GM12878 (cell line): ENCODE measurements around the gene SNRNP200. TPM values are rescaled to one million over a fixed set of nuclear protein-coding genes. Genes with fewer than 3 reads are reported as not detected.

ENCODE experiments used
- ATAC-seq: fragments of 200-7000 bp; cut with Tn5 transposase; 3 replicates; pipeline ENCODE4 v1.9.1; 2020; ENCODE audit warnings: mild to moderate bottlenecking, moderate library complexity
- BruUV-seq: library from RNA; stranded (reverse); fragments of 400-500 nt; replicated peaks from 2 replicates; lab custom pipeline; 2021; lab: Mats Ljungman, UMichigan
- CTCF ChIA-PET: fragments of 300-600 bp; sonication (Branson Sonifier 250); formaldehyde crosslinking; extraction: SDS; loops from one replicate; lab custom pipeline; 2021; ENCODE audit warnings: inconsistent platforms; lab: Yijun Ruan, JAX
- POLR2A ChIA-PET: fragments of 350-600 bp; formaldehyde crosslinking; extraction: SDS; loops from one replicate; lab custom pipeline; 2021; ENCODE audit warnings: inconsistent platforms; lab: Charles Lee
- RAD21 ChIA-PET: fragments of 300-600 bp; sonication (Branson Sonifier 250); formaldehyde crosslinking; loops from one replicate; lab custom pipeline; 2023; ENCODE audit warnings: antibody characterized with exemption; ENCODE audit not compliant: unreplicated experiment; lab: Charles Lee
- SMC1A ChIA-PET: fragments of 300-600 bp; sonication (Branson Sonifier 250); formaldehyde crosslinking; loops from one replicate; lab custom pipeline; 2023; ENCODE audit not compliant: unreplicated experiment, uncharacterized antibody; lab: Charles Lee
- DNase-seq: peaks from one replicate; pipeline ENCODE4 v3.0.0-alpha.2; 2011; ENCODE audit warnings: low read depth, low spot score
- FAIRE-seq: peaks from 3 replicates; lab custom pipeline; 2011; peaks lifted over from hg19 to GRCh38; lab: Jason Lieb, UNC
- H2AFZ ChIP-seq: 2 replicates; pipeline ENCODE4 v1.6.0; 2011; ENCODE audit warnings: low read depth, low read length, control low read depth; ENCODE audit not compliant: control insufficient read depth
- H3K27ac ChIP-seq: 2 replicates; pipeline ENCODE4 v1.5.1; 2011; ENCODE audit warnings: control low read depth; ENCODE audit not compliant: control insufficient read depth, insufficient read depth
- H3K27me3 ChIP-seq, 2 experiments: replicated peaks in 1 of 2; 2 replicates each; pipeline versions ENCODE4 v1.6.0 to v1.6.1; 2011; ENCODE audit warnings: low read length in 1 of 2; ENCODE audit not compliant: control insufficient read depth in 2 of 2, insufficient read depth in 2 of 2
- H3K36me3 ChIP-seq, 2 experiments: 2 replicates each; pipeline ENCODE4 v1.5.1; 2011; ENCODE audit warnings: low read length in 1 of 2; ENCODE audit not compliant: control insufficient read depth in 2 of 2, insufficient read depth in 2 of 2
- H3K4me1 ChIP-seq: 2 replicates; pipeline ENCODE4 v1.6.1; 2011; ENCODE audit warnings: mild to moderate bottlenecking, low read length, moderate library complexity, mixed read lengths; ENCODE audit not compliant: control insufficient read depth, insufficient read depth
- H3K4me2 ChIP-seq: 2 replicates; pipeline ENCODE4 v1.6.0; 2011; ENCODE audit warnings: control low read depth; ENCODE audit not compliant: control insufficient read depth, insufficient read depth
- H3K4me3 ChIP-seq: fragments of 200-600 bp; sonication (generic); 2 replicates; pipeline ENCODE4 v1.5.1; 2016
- H3K79me2 ChIP-seq: 2 replicates; pipeline ENCODE4 v1.6.0; 2011; ENCODE audit warnings: low read length; ENCODE audit not compliant: control insufficient read depth, insufficient read depth
- H3K9ac ChIP-seq: 2 replicates; pipeline ENCODE4 v1.8.0; 2011; ENCODE audit warnings: low read length, control low read depth, mixed read lengths; ENCODE audit not compliant: control insufficient read depth, insufficient read depth
- H3K9me3 ChIP-seq: replicated peaks from 3 replicates; pipeline ENCODE4 v1.5.1; 2011; ENCODE audit warnings: mild to moderate bottlenecking, low read length; ENCODE audit not compliant: control insufficient read depth, insufficient read depth
- H4K20me1 ChIP-seq: 2 replicates; pipeline ENCODE4 v1.6.0; 2011; ENCODE audit not compliant: control insufficient read depth, insufficient read depth
- BHLHE40 ChIP-seq, 2 experiments: fragments of 450-650 bp in 1 of 2; IDR thresholded peaks; 2 replicates each; pipeline ENCODE4 v1.6.1; 2011 to 2017; ENCODE audit warnings: low read depth in 2 of 2, borderline replicate concordance in 1 of 2, improper control_type of control experiment in 1 of 2, low read length in 1 of 2, mild to moderate bottlenecking in 1 of 2
- CHD1 ChIP-seq: IDR thresholded peaks from 2 replicates; pipeline ENCODE4 v1.6.1; 2012; ENCODE audit warnings: low read depth, low read length, improper control_type of control experiment
- EED ChIP-seq: sonication (generic); IDR thresholded peaks from 2 replicates; pipeline ENCODE4 v1.6.1; 2016; ENCODE audit warnings: antibody characterized with exemption, low read depth
- GATAD2B ChIP-seq: fragments of 450-650 bp; conservative IDR thresholded peaks from 2 replicates; pipeline ENCODE4 v1.6.1; 2017; ENCODE audit warnings: low read depth, mild to moderate bottlenecking, moderate library complexity
- IKZF2 ChIP-seq, 2 experiments: fragments of 450-650 bp; IDR thresholded peaks; 2 replicates each; pipeline ENCODE4 v1.6.1; 2017; ENCODE audit warnings: mild to moderate bottlenecking in 2 of 2, moderate library complexity in 2 of 2
- NFIC ChIP-seq: IDR thresholded peaks from 2 replicates; pipeline ENCODE4 v1.6.1; 2012; ENCODE audit warnings: low read depth, mild to moderate bottlenecking, inconsistent platforms, low read length, moderate library complexity
- NFYA ChIP-seq: IDR thresholded peaks from 2 replicates; pipeline ENCODE4 v1.6.1; 2011; ENCODE audit warnings: low read depth, mild to moderate bottlenecking, low read length, improper control_type of control experiment, borderline replicate concordance
- NRF1 ChIP-seq: conservative IDR thresholded peaks from 2 replicates; pipeline ENCODE4 v1.6.1; 2011; ENCODE audit warnings: mild to moderate bottlenecking, low read depth, low read length, improper control_type of control experiment
- PML ChIP-seq: IDR thresholded peaks from 2 replicates; pipeline ENCODE4 v1.6.1; 2012; ENCODE audit warnings: low read length, inconsistent platforms
- POLR2A ChIP-seq: IDR thresholded peaks from 2 replicates; pipeline ENCODE4 v1.6.1; 2011; ENCODE audit warnings: low read depth, mild to moderate bottlenecking, low read length
- POLR2AphosphoS5 ChIP-seq: IDR thresholded peaks from 2 replicates; pipeline ENCODE4 v1.6.1; 2011; ENCODE audit warnings: mild to moderate bottlenecking, low read length, inconsistent platforms
- POU2F2 ChIP-seq: IDR thresholded peaks from 3 replicates; pipeline ENCODE4 v1.6.1; 2011; ENCODE audit warnings: low read depth, mild to moderate bottlenecking, low read length, borderline replicate concordance
- RUNX3 ChIP-seq: IDR thresholded peaks from 2 replicates; pipeline ENCODE4 v1.6.1; 2012; ENCODE audit warnings: low read length, inconsistent platforms
- SMAD1 ChIP-seq: fragments of 450-650 bp; IDR thresholded peaks from 2 replicates; pipeline ENCODE4 v1.6.1; 2018; ENCODE audit warnings: mild to moderate bottlenecking, low read depth; ENCODE audit not compliant: partially characterized antibody
- TAF1 ChIP-seq: IDR thresholded peaks from 2 replicates; pipeline ENCODE4 v1.6.1; 2011; ENCODE audit warnings: mild to moderate bottlenecking, low read depth, low read length, borderline replicate concordance
- TCF12 ChIP-seq: IDR thresholded peaks from 2 replicates; pipeline ENCODE4 v1.6.1; 2011; ENCODE audit warnings: low read depth, mild to moderate bottlenecking, low read length
- YY1 ChIP-seq: IDR thresholded peaks from 2 replicates; pipeline ENCODE4 v1.6.1; 2011; ENCODE audit warnings: low read depth, mild to moderate bottlenecking, low read length
- WGBS: methylation state at CpG from one replicate; pipeline ENCODE4 v1.1.6; 2016; ENCODE audit warnings: low lambda C conversion rate; ENCODE audit not compliant: insufficient replicate concordance, insufficient coverage; ENCODE audit errors: missing lambda C conversion rate; 5-methylcytosine and 5-hydroxymethylcytosine counted together
- in situ Hi-C: fragments of 300-500 bp; cut with MboI; formaldehyde crosslinking; loops from 9 replicates; pipeline ENCODE4 v1.14.3; 2018; ENCODE audit warnings: mixed read lengths
- intact Hi-C: fragments of 100-400 bp; cut with micrococcal nuclease; formaldehyde crosslinking; loops from one replicate; pipeline ENCODE4 v1.14.2; 2022; ENCODE audit not compliant: unreplicated experiment
- polyA plus RNA-seq, 11 experiments: library from polyadenylated mRNA; depleted of rRNA in 4 of 11; unstranded in 6 of 11; stranded (reverse) in 5 of 11; fragments of >200 nt; fragmentation: Nextera tagmentation in 4 of 11; fragmentation: Illumina TruSeq in 1 of 11; extraction: Ambion mirVana in 4 of 11; extraction: Trizol in 1 of 11; gene quantifications; 1 replicate in 1 of 11; 2 replicates in 10 of 11; pipeline versions ENCODE4 v1.2.1 to v1.2.3, GENCODE V29; 2011 to 2016; ENCODE audit warnings: inconsistent platforms in 2 of 11, missing spikeins in 2 of 11, low read depth in 1 of 11
- total RNA-seq, 4 experiments: library from RNA; depleted of rRNA in 3 of 4; stranded (reverse); fragments of >200 nt in 3 of 4; fragmentation: Illumina TruSeq in 1 of 4; extraction: Trizol in 1 of 4; gene quantifications; 2 replicates each; pipeline versions ENCODE4 v1.2.1 to v1.2.3, GENCODE V29; 2013 to 2021
- TF ChIP-seq, protein P1 (sequence below): fragments of 450-650 bp; IDR thresholded peaks from 2 replicates; pipeline ENCODE4 v1.6.1; 2016; ENCODE audit warnings: mild to moderate bottlenecking
- TF ChIP-seq, protein P2 (sequence below): fragments of 450-650 bp; IDR thresholded peaks from 2 replicates; pipeline ENCODE4 v1.6.1; 2018; ENCODE audit warnings: mild to moderate bottlenecking, low read depth, moderate library complexity; ENCODE audit not compliant: partially characterized antibody

The SNRNP200 gene
- total and polyA plus RNA-seq, 10 of the 15 experiments (the other 5 are each of a cell fraction or from before 2014, with no cell fraction given), result 59.2 to 176 (median 106) TPM

- peak; percentile 3 for ATAC-seq
- CTCF ChIA-PET, result interaction anchor here (0.8 to 1.6 kb wide), 6 partner anchors 9 to 173 kb away, joined by 3 to 6 read pairs (median 3); no protein-coding TSS in a partner anchor
- FAIRE-seq, result no peak
- WGBS, result 0% methylated on average over 15 of the region's 15 CpGs
- H3K27ac ChIP-seq, result peak overlapping the region; percentile 96
- POLR2A ChIA-PET, result interaction anchor here (0.6 to 4.2 kb wide), 19 partner anchors 8 to 340 kb away, joined by 3 to 151 read pairs (median 5); partner anchors contain the start of genes ITPRIPL1, SNRNP200 and STARD7
- no peaks in the 10 kb centered on the region; the same call in 2 of the 3 replicates for H3K9me3 ChIP-seq
- no peaks in the 10 kb centered on the region for H3K27me3 ChIP-seq
- no peaks in the 10 kb centered on the region for H4K20me1 ChIP-seq
- H3K4me3 ChIP-seq, result peak overlapping the region; percentile 81
- TF ChIP-seq GATAD2B (no peak), NRF1 (no peak), POLR2AphosphoS5 (peak; percentile 65; the same call in 1 of the 2 replicates), CHD1 (0 out of 2 replicates have a peak, but pooled peaks have one; percentile 57), SMAD1 (no peak), TAF1 (peak; percentile 86), POLR2A (peak; percentile 77), PML (peak; percentile 59; the same call in 1 of the 2 replicates), BHLHE40 (IDR thresholded peaks at IDR 0.05; ENCODE audit: borderline replicate concordance in 1 of 2, low read depth in 2 of 2, low read length in 1 of 2) (no peak), YY1 (peak; percentile 26; the same call in 1 of the 2 replicates), RUNX3 (peak; percentile 27; the same call in 1 of the 2 replicates), NFYA (no peak), NFIC (peak; percentile 2; the same call in 1 of the 2 replicates), IKZF2 (IDR thresholded peaks at IDR 0.05) (peak in 1 of 2 experiments; percentile 6; a peak in 2 of 4 replicates), TCF12 (0 out of 2 replicates have a peak, but pooled peaks have one; percentile 46), POU2F2 (peak; percentile 30; the same call in 1 of the 3 replicates), EED (no peak; the same call in 1 of the 2 replicates)
- TF ChIP-seq, protein P1, sequence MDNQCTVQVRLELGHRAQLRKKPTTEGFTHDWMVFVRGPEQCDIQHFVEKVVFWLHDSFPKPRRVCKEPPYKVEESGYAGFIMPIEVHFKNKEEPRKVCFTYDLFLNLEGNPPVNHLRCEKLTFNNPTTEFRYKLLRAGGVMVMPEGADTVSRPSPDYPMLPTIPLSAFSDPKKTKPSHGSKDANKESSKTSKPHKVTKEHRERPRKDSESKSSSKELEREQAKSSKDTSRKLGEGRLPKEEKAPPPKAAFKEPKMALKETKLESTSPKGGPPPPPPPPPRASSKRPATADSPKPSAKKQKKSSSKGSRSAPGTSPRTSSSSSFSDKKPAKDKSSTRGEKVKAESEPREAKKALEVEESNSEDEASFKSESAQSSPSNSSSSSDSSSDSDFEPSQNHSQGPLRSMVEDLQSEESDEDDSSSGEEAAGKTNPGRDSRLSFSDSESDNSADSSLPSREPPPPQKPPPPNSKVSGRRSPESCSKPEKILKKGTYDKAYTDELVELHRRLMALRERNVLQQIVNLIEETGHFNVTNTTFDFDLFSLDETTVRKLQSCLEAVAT, result 0 out of 2 replicates have a peak, but pooled peaks have one; percentile 13
- TF ChIP-seq, protein P2, sequence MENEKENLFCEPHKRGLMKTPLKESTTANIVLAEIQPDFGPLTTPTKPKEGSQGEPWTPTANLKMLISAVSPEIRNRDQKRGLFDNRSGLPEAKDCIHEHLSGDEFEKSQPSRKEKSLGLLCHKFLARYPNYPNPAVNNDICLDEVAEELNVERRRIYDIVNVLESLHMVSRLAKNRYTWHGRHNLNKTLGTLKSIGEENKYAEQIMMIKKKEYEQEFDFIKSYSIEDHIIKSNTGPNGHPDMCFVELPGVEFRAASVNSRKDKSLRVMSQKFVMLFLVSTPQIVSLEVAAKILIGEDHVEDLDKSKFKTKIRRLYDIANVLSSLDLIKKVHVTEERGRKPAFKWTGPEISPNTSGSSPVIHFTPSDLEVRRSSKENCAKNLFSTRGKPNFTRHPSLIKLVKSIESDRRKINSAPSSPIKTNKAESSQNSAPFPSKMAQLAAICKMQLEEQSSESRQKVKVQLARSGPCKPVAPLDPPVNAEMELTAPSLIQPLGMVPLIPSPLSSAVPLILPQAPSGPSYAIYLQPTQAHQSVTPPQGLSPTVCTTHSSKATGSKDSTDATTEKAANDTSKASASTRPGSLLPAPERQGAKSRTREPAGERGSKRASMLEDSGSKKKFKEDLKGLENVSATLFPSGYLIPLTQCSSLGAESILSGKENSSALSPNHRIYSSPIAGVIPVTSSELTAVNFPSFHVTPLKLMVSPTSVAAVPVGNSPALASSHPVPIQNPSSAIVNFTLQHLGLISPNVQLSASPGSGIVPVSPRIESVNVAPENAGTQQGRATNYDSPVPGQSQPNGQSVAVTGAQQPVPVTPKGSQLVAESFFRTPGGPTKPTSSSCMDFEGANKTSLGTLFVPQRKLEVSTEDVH, result no peak
- H3K9ac ChIP-seq, result peak overlapping the region; percentile 62
- peaks cover 31% of the 10 kb centered on the region for H3K4me1 ChIP-seq
- H2AFZ ChIP-seq, result peak overlapping the region; percentile 52
- RAD21 ChIA-PET, result interaction anchor here (1.0 to 4.7 kb wide), 10 partner anchors 8 to 173 kb away, joined by 3 to 44 read pairs (median 4); partner anchors contain the start of genes ITPRIPL1 and STARD7
- no peak for DNase-seq
- H3K36me3 ChIP-seq, result peaks cover 0 to 3% of the 10 kb centered on the region in 2 experiments; a peak in 1 of 4 replicates
- intact Hi-C loops, result loop anchor here (2.0 to 5.0 kb wide), 5 partner anchors 31 to 201 kb away; partner anchors contain the start of genes ARID5A, DUSP2, SNRNP200 and STARD7
- in situ Hi-C loops, result no loop called here
- H3K4me2 ChIP-seq, result peak overlapping the region; percentile 78
- SMC1A ChIA-PET, result interaction anchor here (1.0 to 16.6 kb wide), 9 partner anchors 8 to 134 kb away, joined by 3 to 231 read pairs (median 5); partner anchors contain the start of genes ITPRIPL1 and SNRNP200
- TSS peak; percentile 77 for BruUV-seq
- peaks cover 61% of the 10 kb centered on the region for H3K79me2 ChIP-seq
Observed at GRCh38 chr2:96336104-96336775, 30.9 kb upstream of the SNRNP200 start.
